ENCODE measurements around the gene PARD3. TPM values are rescaled to one million over a fixed set of nuclear protein-coding genes. Genes with fewer than 3 reads are reported as not detected.

Gene PARD3
- total RNA-seq, 4 donors from 2014 or later: 30.9 to 54.6 (median 40.0) TPM

- no peak for DNase-seq (ENCODE audit: low spot score)
- ATAC-seq (ENCODE audit: low FRiP score): no peak
- TF ChIP-seq CTCF (IDR thresholded peaks at IDR 0.05): no peak
Observed at GRCh38 chr10:34063592-34063991, 751.5 kb downstream of the PARD3 start.

- no peak for TF ChIP-seq CTCF (IDR thresholded peaks at IDR 0.05)
- ATAC-seq (ENCODE audit: low FRiP score) (no peak), DNase-seq (ENCODE audit: low spot score) (no peak)
Observed at GRCh38 chr10:34061841-34062240, 753.3 kb downstream of the PARD3 start.

Small RNA genes lying within 50 kb of the gene (small RNA-seq; reads per million reads assigned to genes)
- gene ELOBP4 (not detected), gene RF00019 (not detected), gene RPL37P18 (not detected)
